ENCODE results near the gene MIS18A. TPM values are rescaled to one million over a fixed set of nuclear protein-coding genes. Genes with fewer than 3 reads are reported as not detected.

Gene MIS18A
- total and polyA plus RNA-seq, 10 of the 15 experiments (the other 5 are each of a cell fraction or from before 2014, with no cell fraction given) = 6.5 to 48.9 (median 24.8) TPM

- TF ChIP-seq ATF2 (IDR thresholded peaks at IDR 0.05; ENCODE audit: low read length) = no peak
These were observed 43.3 kb upstream of the MIS18A start (continued) for GRCh38 chr21:32322103-32322502.

- WGBS (ENCODE audit: insufficient coverage, insufficient replicate concordance, low lambda C conversion rate, missing lambda C conversion rate) = 86% methylated on average over 13 of the region's 13 CpGs
- Histone ChIP-seq H3K9ac (ENCODE audit: control insufficient read depth, insufficient read depth, low read length) (no peak overlapping the region), H3K9me3 (replicated peaks; ENCODE audit: control insufficient read depth, insufficient read depth, low read length) (no peaks in the 10 kb centered on the region; the same call in 2 of the 3 replicates), H3K4me3 (no peak overlapping the region), H3K27ac (ENCODE audit: control insufficient read depth, insufficient read depth) (no peak overlapping the region), H4K20me1 (ENCODE audit: control insufficient read depth, insufficient read depth) (no peaks in the 10 kb centered on the region), H3K27me3 (replicated peaks in 1 of 2; ENCODE audit: control insufficient read depth in 2 of 2, insufficient read depth in 2 of 2, low read length in 1 of 2) (no peaks in the 10 kb centered on the region), H3K4me2 (ENCODE audit: control insufficient read depth, insufficient read depth) (no peak overlapping the region), H3K4me1 (ENCODE audit: control insufficient read depth, insufficient read depth, low read length) (no peaks in the 10 kb centered on the region), H3K79me2 (ENCODE audit: control insufficient read depth, insufficient read depth, low read length) (no peaks in the 10 kb centered on the region), H2AFZ (ENCODE audit: control insufficient read depth, low read depth, low read length) (no peak overlapping the region), H3K36me3 (ENCODE audit: control insufficient read depth in 2 of 2, insufficient read depth in 2 of 2, low read length in 1 of 2) (peaks cover 47 to 49% of the 10 kb centered on the region in 2 experiments)
- BruUV-seq (replicated peaks) = no TSS peak
- no peak for ATAC-seq
- DNase-seq (ENCODE audit: low read depth, low spot score) = no peak
- intact Hi-C loops (cut with micrococcal nuclease; ENCODE audit: unreplicated experiment) (no loop called here), in situ Hi-C loops (cut with MboI) (no loop called here)
- no peak for FAIRE-seq
- ChIA-PET RAD21 (ENCODE audit: unreplicated experiment) (no interaction called here), CTCF (no interaction called here), POLR2A (no interaction called here), SMC1A (ENCODE audit: uncharacterized antibody, unreplicated experiment) (no interaction called here)
- TF ChIP-seq REST (IDR thresholded peaks at IDR 0.05; ENCODE audit: low read depth, low read length) (no peak), BMI1 (IDR thresholded peaks at IDR 0.05; ENCODE audit: borderline replicate concordance) (no peak), NR2C2 (IDR thresholded peaks at IDR 0.05; ENCODE audit: borderline replicate concordance, control insufficient read depth, insufficient read length, low read depth) (no peak), GATAD2B (conservative IDR thresholded peaks at IDR 0.05; ENCODE audit: low read depth) (no peak), SP1 (IDR thresholded peaks at IDR 0.05; ENCODE audit: low read depth, low read length) (no peak), RBBP5 (conservative IDR thresholded peaks at IDR 0.05) (no peak), CREB1 (IDR thresholded peaks at IDR 0.05; ENCODE audit: low read depth) (no peak), PML (IDR thresholded peaks at IDR 0.05; ENCODE audit: low read length) (no peak), FOXK2 (IDR thresholded peaks at IDR 0.05) (no peak), YY1 (IDR thresholded peaks at IDR 0.05; ENCODE audit: low read depth, low read length) (no peak), CHD1 (IDR thresholded peaks at IDR 0.05; ENCODE audit: low read depth, low read length) (no peak), CEBPB (IDR thresholded peaks at IDR 0.05; ENCODE audit: borderline replicate concordance in 1 of 2, low read depth in 2 of 2, low read length in 2 of 2) (no peak), MLLT1 (IDR thresholded peaks at IDR 0.05) (no peak)
These were observed 42.6 kb upstream of the MIS18A start for GRCh38 chr21:32321480-32321879.
